Adipocyte (in vitro differentiated cells): ENCODE results near the gene SLC13A3.
A peak's percentile ranks its signal among the peaks of the same experiment; 100 is the strongest.

Source experiments
- DNase-seq: peaks from one replicate; pipeline ENCODE4 v3.0.0-alpha.2; 2015; ENCODE audit warnings: low read depth
- H3K27me3 ChIP-seq: replicated peaks from 2 replicates; pipeline ENCODE4 v1.7.0; 2013; ENCODE audit warnings: mild to moderate bottlenecking, low read length, moderate library complexity; ENCODE audit not compliant: control insufficient read depth, insufficient read depth
- H3K36me3 ChIP-seq: 2 replicates; pipeline ENCODE4 v1.7.0; 2013; ENCODE audit warnings: low read length, mild to moderate bottlenecking, moderate library complexity; ENCODE audit not compliant: control insufficient read depth, insufficient read depth, severe bottlenecking
- H3K4me1 ChIP-seq: 2 replicates; pipeline ENCODE4 v1.7.0; 2013; ENCODE audit warnings: mild to moderate bottlenecking, low read length, moderate library complexity; ENCODE audit not compliant: control insufficient read depth, insufficient read depth
- H3K4me3 ChIP-seq: 2 replicates; pipeline ENCODE4 v1.7.0; 2013; ENCODE audit warnings: mild to moderate bottlenecking, low read length, moderate library complexity
- H3K9ac ChIP-seq: 2 replicates; pipeline ENCODE4 v1.7.0; 2013; ENCODE audit warnings: mild to moderate bottlenecking, low read length, moderate library complexity
- H3K9me3 ChIP-seq: 2 replicates; pipeline ENCODE4 v1.7.0; 2013; ENCODE audit warnings: mild to moderate bottlenecking, low read length, moderate library complexity; ENCODE audit not compliant: control insufficient read depth

Gene SLC13A3

GRCh38 chr20:46689754-46690085, 38.5 kb upstream of the SLC13A3 start:
- peak overlapping the region; percentile 95 for H3K9ac ChIP-seq
- no peaks in the 10 kb centered on the region for H3K27me3 ChIP-seq
- H3K4me1 ChIP-seq: peaks cover 33% of the 10 kb centered on the region
- peak overlapping the region; percentile 97 for H3K4me3 ChIP-seq
- DNase-seq: no peak
- H3K36me3 ChIP-seq: peaks cover 21% of the 10 kb centered on the region
- H3K9me3 ChIP-seq: no peaks in the 10 kb centered on the region

GRCh38 chr20:46689082-46689753, 38.0 kb upstream of the SLC13A3 start, which contains the start of gene TP53RK:
Gene TP53RK (minus strand): TSS chr20:46689444. CDS start chr20:46689414, 30 bp downstream.
- Histone ChIP-seq H3K27me3 (no peaks in the 10 kb centered on the region), H3K9ac (peak within 1 kb of the TSS; percentile 95)

GRCh38 chr20:46688151-46689081, 37.2 kb upstream of the SLC13A3 start:
- peaks cover 42% of the 10 kb centered on the region for H3K4me1 ChIP-seq
- peak overlapping the region; percentile 97 for H3K4me3 ChIP-seq
- H3K36me3 ChIP-seq: peaks cover 22% of the 10 kb centered on the region
- no peaks in the 10 kb centered on the region for H3K9me3 ChIP-seq
- H3K27me3 ChIP-seq: no peaks in the 10 kb centered on the region
- peak; percentile 82 for DNase-seq
- H3K9ac ChIP-seq: peak overlapping the region; percentile 95

More at GRCh38 chr20:46689082-46689753, 38.0 kb upstream of the SLC13A3 start, which contains the start of gene TP53RK:
- peaks cover 35% of the 10 kb centered on the region for H3K4me1 ChIP-seq
- peak; percentile 100 for DNase-seq
- H3K36me3 ChIP-seq: peaks cover 22% of the 10 kb centered on the region
- peak within 1 kb of the TSS; percentile 97 for H3K4me3 ChIP-seq
- H3K9me3 ChIP-seq: no peaks in the 10 kb centered on the region

- no peaks in the 10 kb centered on the region for H3K9me3 ChIP-seq
- H3K9ac ChIP-seq: peak overlapping the region; percentile 80
- H3K27me3 ChIP-seq: no peaks in the 10 kb centered on the region
- peaks cover 29% of the 10 kb centered on the region for H3K36me3 ChIP-seq
- DNase-seq: peak; percentile 30
- H3K4me3 ChIP-seq: peak overlapping the region; percentile 80
- peaks cover 49% of the 10 kb centered on the region for H3K4me1 ChIP-seq
Observed at GRCh38 chr20:46683939-46684750, 32.9 kb upstream of the SLC13A3 start.

GRCh38 chr20:46683668-46683938, 32.3 kb upstream of the SLC13A3 start:
- H3K4me3 ChIP-seq: peak overlapping the region; percentile 80
- H3K9me3 ChIP-seq: no peaks in the 10 kb centered on the region
- H3K27me3 ChIP-seq: no peaks in the 10 kb centered on the region
- peak overlapping the region; percentile 80 for H3K9ac ChIP-seq
- H3K4me1 ChIP-seq: peaks cover 49% of the 10 kb centered on the region
- peaks cover 29% of the 10 kb centered on the region for H3K36me3 ChIP-seq
- DNase-seq: no peak

- peaks cover 48% of the 10 kb centered on the region for H3K4me1 ChIP-seq
- no peak for DNase-seq
- no peaks in the 10 kb centered on the region for H3K27me3 ChIP-seq
- peaks cover 29% of the 10 kb centered on the region for H3K36me3 ChIP-seq
- peak overlapping the region; percentile 80 for H3K9ac ChIP-seq
- H3K9me3 ChIP-seq: no peaks in the 10 kb centered on the region
- H3K4me3 ChIP-seq: peak overlapping the region; percentile 80
Observed at GRCh38 chr20:46683011-46683667, 31.9 kb upstream of the SLC13A3 start.

- DNase-seq: no peak
- peak overlapping the region; percentile 80 for H3K4me3 ChIP-seq
Observed at GRCh38 chr20:46682063-46682821, 31.0 kb upstream of the SLC13A3 start.

GRCh38 chr20:46681032-46681854, 30.0 kb upstream of the SLC13A3 start:
- Histone ChIP-seq H3K9ac (no peak overlapping the region), H3K4me1 (peaks cover 35% of the 10 kb centered on the region), H3K36me3 (peaks cover 21% of the 10 kb centered on the region), H3K4me3 (no peak overlapping the region), H3K9me3 (no peaks in the 10 kb centered on the region), H3K27me3 (no peaks in the 10 kb centered on the region)
- DNase-seq: peak; percentile 61

More at GRCh38 chr20:46682063-46682821, 31.0 kb upstream of the SLC13A3 start:
- H3K4me1 ChIP-seq: peaks cover 41% of the 10 kb centered on the region
- H3K9me3 ChIP-seq: no peaks in the 10 kb centered on the region
- no peaks in the 10 kb centered on the region for H3K27me3 ChIP-seq
- peaks cover 29% of the 10 kb centered on the region for H3K36me3 ChIP-seq
- no peak overlapping the region for H3K9ac ChIP-seq

GRCh38 chr20:46680684-46681031, 29.4 kb upstream of the SLC13A3 start:
- DNase-seq: no peak
- Histone ChIP-seq H3K9ac (no peak overlapping the region), H3K9me3 (no peaks in the 10 kb centered on the region), H3K4me3 (no peak overlapping the region), H3K4me1 (peaks cover 32% of the 10 kb centered on the region), H3K36me3 (peaks cover 17% of the 10 kb centered on the region), H3K27me3 (no peaks in the 10 kb centered on the region)

- Histone ChIP-seq H3K4me1 (peaks cover 12% of the 10 kb centered on the region), H3K36me3 (peaks cover 8% of the 10 kb centered on the region), H3K9me3 (no peaks in the 10 kb centered on the region), H3K27me3 (no peaks in the 10 kb centered on the region), H3K9ac (no peak overlapping the region), H3K4me3 (no peak overlapping the region)
- no peak for DNase-seq
Observed at GRCh38 chr20:46678516-46678915, 27.3 kb upstream of the SLC13A3 start.
